B cell (primary cell): ENCODE results near the gene IRX5.

ENCODE experiments used
- EZH2 ChIP-seq: IDR thresholded peaks from 2 replicates; pipeline ENCODE4 v1.6.1; 2012; ENCODE audit warnings: borderline replicate concordance, low read depth, mild to moderate bottlenecking, moderate library complexity, low read length; ENCODE audit not compliant: insufficient read depth, poor library complexity, severe bottlenecking
- TF ChIP-seq, protein P1 (sequence below): fragments of 200-600 bp; IDR thresholded peaks from one replicate; pipeline ENCODE4 v1.8.0; 2022; ENCODE audit warnings: antibody characterized with exemption, mild to moderate bottlenecking

DNA sequence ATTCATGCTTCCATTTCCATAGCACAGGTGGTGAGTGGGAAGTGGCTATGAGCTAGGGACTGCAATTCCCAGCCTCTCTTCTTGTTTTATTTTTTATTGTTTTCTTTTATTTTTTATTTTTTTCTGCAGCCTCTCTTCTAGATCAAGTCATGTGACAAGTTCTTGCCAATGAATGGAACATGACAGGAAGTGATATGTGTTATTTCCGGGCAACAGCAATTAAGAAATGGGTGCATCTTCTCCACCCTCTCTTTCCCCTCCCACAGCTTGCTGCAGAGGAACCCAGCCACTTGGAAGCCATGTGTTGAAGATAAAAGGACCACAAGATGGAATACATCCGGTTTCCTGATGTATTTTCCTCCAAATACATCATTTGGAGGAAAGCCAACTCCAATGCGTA is 23.6 kb downstream of the IRX5 start:
- TF ChIP-seq, protein P1, sequence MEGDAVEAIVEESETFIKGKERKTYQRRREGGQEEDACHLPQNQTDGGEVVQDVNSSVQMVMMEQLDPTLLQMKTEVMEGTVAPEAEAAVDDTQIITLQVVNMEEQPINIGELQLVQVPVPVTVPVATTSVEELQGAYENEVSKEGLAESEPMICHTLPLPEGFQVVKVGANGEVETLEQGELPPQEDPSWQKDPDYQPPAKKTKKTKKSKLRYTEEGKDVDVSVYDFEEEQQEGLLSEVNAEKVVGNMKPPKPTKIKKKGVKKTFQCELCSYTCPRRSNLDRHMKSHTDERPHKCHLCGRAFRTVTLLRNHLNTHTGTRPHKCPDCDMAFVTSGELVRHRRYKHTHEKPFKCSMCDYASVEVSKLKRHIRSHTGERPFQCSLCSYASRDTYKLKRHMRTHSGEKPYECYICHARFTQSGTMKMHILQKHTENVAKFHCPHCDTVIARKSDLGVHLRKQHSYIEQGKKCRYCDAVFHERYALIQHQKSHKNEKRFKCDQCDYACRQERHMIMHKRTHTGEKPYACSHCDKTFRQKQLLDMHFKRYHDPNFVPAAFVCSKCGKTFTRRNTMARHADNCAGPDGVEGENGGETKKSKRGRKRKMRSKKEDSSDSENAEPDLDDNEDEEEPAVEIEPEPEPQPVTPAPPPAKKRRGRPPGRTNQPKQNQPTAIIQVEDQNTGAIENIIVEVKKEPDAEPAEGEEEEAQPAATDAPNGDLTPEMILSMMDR, result no peak
- no peak for TF ChIP-seq EZH2
